ENCODE measurements around the gene FEZF2. TPM values are rescaled to one million over a fixed set of nuclear protein-coding genes. Genes with fewer than 3 reads are reported as not detected.

The FEZF2 gene
- total RNA-seq (not detected), polyA plus RNA-seq (not detected), total RNA-seq (not detected)

- Histone ChIP-seq H3K4me3 (ENCODE audit: low read length) (no peak within 1 kb of the TSS), H3K27me3 (ENCODE audit: control insufficient read depth in 2 of 2, insufficient read depth in 2 of 2, low read length in 2 of 2) (peaks cover 0 to 10% of the 10 kb centered on the region in 2 donors), H3K4me1 (ENCODE audit: control insufficient read depth in 2 of 2, insufficient read depth in 2 of 2, low read length in 2 of 2) (no peaks in the 10 kb centered on the region), H3K36me3 (ENCODE audit: control insufficient read depth in 2 of 3, insufficient read depth in 3 of 3, low read length in 3 of 3) (no peaks in the 10 kb centered on the region), H3K9me3 (ENCODE audit: control insufficient read depth in 2 of 3, low read length in 3 of 3) (no peaks in the 10 kb centered on the region), H3K27ac (ENCODE audit: low read depth, low read length) (no peak within 1 kb of the TSS)
- POLR2A ChIA-PET = no interaction called here
- Mint-ChIP-seq H3K4me1 (peaks cover 0 to 19% (median 8%) of the 10 kb centered on the region in 7 donors), H3K9me3 (peaks cover 0 to 7% (median 1%) of the 10 kb centered on the region in 11 donors), H3K27ac (peak within 1 kb of the TSS in 1 of 9 donors; percentile 52), H3K36me3 (peaks cover 0 to 8% (median 4%) of the 10 kb centered on the region in 5 donors), H3K27me3 (peaks cover 60 to 92% (median 76%) of the 10 kb centered on the region in 5 donors), H3K4me3 (peak within 1 kb of the TSS in 7 of 10 donors; percentile 9 to 49 (median 32))
- DNase-seq (no peak), ATAC-seq (no peak)
- CTCF ChIA-PET = no interaction called here
- intact Hi-C loops (cut with micrococcal nuclease) = loop anchor here in 1 of 2 donors (5.0 kb wide), 1 partner anchor 504 kb away; the partner anchor contains the start of gene CADPS
Observed at GRCh38 chr3:62373215-62373614, at the start of gene FEZF2. FEZF2 (minus strand) TSS chr3:62373550; CDS start chr3:62372868, 682 bp downstream.

DNA sequence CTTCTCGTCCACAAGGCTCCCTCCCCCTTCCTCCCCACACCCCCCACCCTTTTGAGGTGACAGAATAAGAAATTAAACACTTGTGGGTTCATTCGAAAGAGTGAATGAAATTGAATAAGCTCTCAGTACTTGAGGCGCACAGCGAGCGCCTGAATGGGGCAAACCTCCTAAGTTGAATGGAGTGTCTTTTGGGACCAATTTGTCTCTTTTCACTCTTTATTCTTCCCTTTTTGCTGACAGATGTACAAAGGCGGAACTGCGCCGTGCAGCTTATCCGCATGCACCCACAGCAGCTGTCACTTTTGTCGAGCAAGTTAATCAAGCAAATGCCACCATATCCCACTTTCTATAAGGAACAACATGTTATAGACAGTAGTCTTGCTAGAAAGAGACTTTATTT, 47.9 kb upstream of the FEZF2 start:
- no peaks in the 10 kb centered on the region for H3K9me3 ChIP-seq (ENCODE audit: control insufficient read depth in 2 of 3, low read length in 3 of 3)
- no peaks in the 10 kb centered on the region for H3K4me1 ChIP-seq (ENCODE audit: control insufficient read depth in 2 of 2, insufficient read depth in 2 of 2, low read length in 2 of 2)
- H3K4me3 ChIP-seq (ENCODE audit: low read length) = no peak overlapping the region
- Mint-ChIP-seq H3K4me3 (no peak overlapping the region), H3K9me3 (peaks cover 0 to 11% (median 0%) of the 10 kb centered on the region in 11 donors), H3K4me1 (no peaks in the 10 kb centered on the region), H3K36me3 (no peaks in the 10 kb centered on the region), H3K27me3 (peaks cover 0 to 17% (median 11%) of the 10 kb centered on the region in 5 donors), H3K27ac (no peak overlapping the region)
- H3K27ac ChIP-seq (ENCODE audit: low read depth, low read length) = no peak overlapping the region
- ChIA-PET POLR2A (no interaction called here), CTCF (no interaction called here)
- H3K36me3 ChIP-seq (ENCODE audit: control insufficient read depth in 2 of 3, insufficient read depth in 3 of 3, low read length in 3 of 3) = no peaks in the 10 kb centered on the region
- no peaks in the 10 kb centered on the region for H3K27me3 ChIP-seq (ENCODE audit: control insufficient read depth in 2 of 2, insufficient read depth in 2 of 2, low read length in 2 of 2)
- no peak for DNase-seq
- no peak for ATAC-seq
- intact Hi-C loops (cut with micrococcal nuclease) = no loop called here

- Mint-ChIP-seq H3K36me3 (no peaks in the 10 kb centered on the region), H3K4me3 (no peak overlapping the region), H3K4me1 (no peaks in the 10 kb centered on the region), H3K9me3 (peaks cover 0 to 8% (median 0%) of the 10 kb centered on the region in 11 donors), H3K27ac (no peak overlapping the region), H3K27me3 (peaks cover 0 to 14% (median 5%) of the 10 kb centered on the region in 5 donors)
- POLR2A ChIA-PET = no interaction called here
- CTCF ChIA-PET = no interaction called here
- H3K4me1 ChIP-seq (ENCODE audit: control insufficient read depth in 2 of 2, insufficient read depth in 2 of 2, low read length in 2 of 2) = no peaks in the 10 kb centered on the region
- DNase-seq (no peak), ATAC-seq (no peak)
- H3K9me3 ChIP-seq (ENCODE audit: control insufficient read depth in 2 of 3, low read length in 3 of 3) = no peaks in the 10 kb centered on the region
- intact Hi-C loops (cut with micrococcal nuclease) = no loop called here
- H3K4me3 ChIP-seq (ENCODE audit: low read length) = no peak overlapping the region
- no peak overlapping the region for H3K27ac ChIP-seq (ENCODE audit: low read depth, low read length)
- H3K36me3 ChIP-seq (ENCODE audit: control insufficient read depth in 2 of 3, insufficient read depth in 3 of 3, low read length in 3 of 3) = no peaks in the 10 kb centered on the region
- no peaks in the 10 kb centered on the region for H3K27me3 ChIP-seq (ENCODE audit: control insufficient read depth in 2 of 2, insufficient read depth in 2 of 2, low read length in 2 of 2)
Observed at GRCh38 chr3:62416144-62416543, 42.8 kb upstream of the FEZF2 start.

DNA sequence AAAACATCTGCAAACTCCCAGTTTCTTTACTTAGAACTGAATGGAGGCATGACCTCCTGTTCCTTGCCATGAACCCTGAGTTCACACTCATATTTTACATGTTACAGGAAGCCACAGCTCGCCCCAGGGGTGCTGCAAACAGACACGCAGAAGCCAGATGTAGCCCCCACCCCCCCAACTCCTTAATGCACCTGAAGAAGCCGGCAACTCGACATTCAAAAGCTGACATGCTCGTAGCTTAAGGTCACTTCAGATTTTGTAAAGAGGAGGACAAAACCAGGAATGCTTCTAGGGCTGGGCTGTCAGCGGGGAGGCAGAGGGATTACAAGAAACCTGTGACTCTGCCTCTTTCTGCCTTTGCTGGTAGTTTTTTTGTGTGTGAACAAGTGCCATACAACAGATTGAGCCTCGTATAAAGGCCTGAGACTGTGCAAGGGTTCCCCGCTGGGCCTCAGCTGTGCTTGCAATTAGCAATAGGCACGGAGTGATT, 42.0 kb upstream of the FEZF2 start:
- Histone ChIP-seq H3K4me3 (ENCODE audit: low read length) (no peak overlapping the region), H3K27me3 (ENCODE audit: control insufficient read depth in 2 of 2, insufficient read depth in 2 of 2, low read length in 2 of 2) (no peaks in the 10 kb centered on the region), H3K9me3 (ENCODE audit: control insufficient read depth in 2 of 3, low read length in 3 of 3) (no peaks in the 10 kb centered on the region), H3K27ac (ENCODE audit: low read depth, low read length) (no peak overlapping the region), H3K4me1 (ENCODE audit: control insufficient read depth in 2 of 2, insufficient read depth in 2 of 2, low read length in 2 of 2) (no peaks in the 10 kb centered on the region), H3K36me3 (ENCODE audit: control insufficient read depth in 2 of 3, insufficient read depth in 3 of 3, low read length in 3 of 3) (no peaks in the 10 kb centered on the region)
- no peak for ATAC-seq
- Mint-ChIP-seq H3K9me3 (peaks cover 0 to 4% (median 0%) of the 10 kb centered on the region in 11 donors), H3K27ac (no peak overlapping the region), H3K4me3 (no peak overlapping the region), H3K27me3 (peaks cover 0 to 13% (median 4%) of the 10 kb centered on the region in 5 donors), H3K36me3 (no peaks in the 10 kb centered on the region), H3K4me1 (no peaks in the 10 kb centered on the region)
- ChIA-PET CTCF (no interaction called here), POLR2A (no interaction called here)
- DNase-seq = no peak
- intact Hi-C loops (cut with micrococcal nuclease) = no loop called here

- no peak for DNase-seq
- POLR2A ChIA-PET = no interaction called here
- H3K27ac Mint-ChIP-seq = no peak overlapping the region
- no peak overlapping the region for H3K4me3 Mint-ChIP-seq
- no peak for ATAC-seq
- Histone ChIP-seq H3K36me3 (ENCODE audit: control insufficient read depth in 2 of 3, insufficient read depth in 3 of 3, low read length in 3 of 3) (no peaks in the 10 kb centered on the region), H3K4me1 (ENCODE audit: control insufficient read depth in 2 of 2, insufficient read depth in 2 of 2, low read length in 2 of 2) (no peaks in the 10 kb centered on the region), H3K4me3 (ENCODE audit: low read length) (no peak overlapping the region), H3K27me3 (ENCODE audit: control insufficient read depth in 2 of 2, insufficient read depth in 2 of 2, low read length in 2 of 2) (no peaks in the 10 kb centered on the region), H3K27ac (ENCODE audit: low read depth, low read length) (no peak overlapping the region), H3K9me3 (ENCODE audit: control insufficient read depth in 2 of 3, low read length in 3 of 3) (no peaks in the 10 kb centered on the region)
- H3K9me3 Mint-ChIP-seq = no peaks in the 10 kb centered on the region
- H3K4me1 Mint-ChIP-seq = no peaks in the 10 kb centered on the region
- H3K36me3 Mint-ChIP-seq = no peaks in the 10 kb centered on the region
- CTCF ChIA-PET = no interaction called here
- peaks cover 0 to 10% (median 0%) of the 10 kb centered on the region in 5 donors for H3K27me3 Mint-ChIP-seq
- intact Hi-C loops (cut with micrococcal nuclease) = no loop called here
Observed at GRCh38 chr3:62414786-62415185, 41.4 kb upstream of the FEZF2 start.

DNA sequence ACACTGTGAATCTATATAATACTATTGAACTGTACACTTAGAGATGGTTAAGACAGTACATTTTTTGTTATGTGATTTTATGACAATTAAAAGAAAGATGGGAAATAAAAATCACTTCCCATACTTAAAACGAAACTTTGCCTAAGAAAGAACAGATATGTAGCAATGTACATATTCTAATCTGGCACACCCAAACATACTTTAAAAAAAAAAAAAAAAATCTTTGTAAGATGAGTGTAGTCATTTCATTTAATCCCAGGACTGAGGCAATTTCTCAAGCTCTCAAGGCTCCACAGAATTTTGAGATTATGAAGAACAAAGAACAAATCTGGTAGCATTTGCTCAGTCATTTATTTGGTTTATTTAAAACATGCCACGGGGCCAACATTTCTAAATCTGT, 40.3 kb upstream of the FEZF2 start:
- peaks cover 0 to 14% (median 0%) of the 10 kb centered on the region in 5 donors for H3K27me3 Mint-ChIP-seq
- Histone ChIP-seq H3K27ac (ENCODE audit: low read depth, low read length) (no peak overlapping the region), H3K4me1 (ENCODE audit: control insufficient read depth in 2 of 2, insufficient read depth in 2 of 2, low read length in 2 of 2) (no peaks in the 10 kb centered on the region), H3K36me3 (ENCODE audit: control insufficient read depth in 2 of 3, insufficient read depth in 3 of 3, low read length in 3 of 3) (no peaks in the 10 kb centered on the region), H3K27me3 (ENCODE audit: control insufficient read depth in 2 of 2, insufficient read depth in 2 of 2, low read length in 2 of 2) (no peaks in the 10 kb centered on the region), H3K9me3 (ENCODE audit: control insufficient read depth in 2 of 3, low read length in 3 of 3) (no peaks in the 10 kb centered on the region), H3K4me3 (ENCODE audit: low read length) (no peak overlapping the region)
- H3K4me3 Mint-ChIP-seq = no peak overlapping the region
- H3K9me3 Mint-ChIP-seq = peaks cover 0 to 1% (median 0%) of the 10 kb centered on the region in 11 donors
- POLR2A ChIA-PET = no interaction called here
- H3K27ac Mint-ChIP-seq = no peak overlapping the region
- H3K36me3 Mint-ChIP-seq = no peaks in the 10 kb centered on the region
- DNase-seq (no peak), ATAC-seq (no peak)
- CTCF ChIA-PET = no interaction called here
- H3K4me1 Mint-ChIP-seq = no peaks in the 10 kb centered on the region
- intact Hi-C loops (cut with micrococcal nuclease) = no loop called here

- DNase-seq = no peak
- no peak overlapping the region for H3K4me3 ChIP-seq (ENCODE audit: low read length)
- ATAC-seq = no peak
- no peak overlapping the region for H3K4me3 Mint-ChIP-seq
- no peaks in the 10 kb centered on the region for H3K36me3 ChIP-seq (ENCODE audit: control insufficient read depth in 2 of 3, insufficient read depth in 3 of 3, low read length in 3 of 3)
- CTCF ChIA-PET = no interaction called here
- H3K27ac Mint-ChIP-seq = no peak overlapping the region
- no peaks in the 10 kb centered on the region for H3K36me3 Mint-ChIP-seq
- no peaks in the 10 kb centered on the region for H3K4me1 ChIP-seq (ENCODE audit: control insufficient read depth in 2 of 2, insufficient read depth in 2 of 2, low read length in 2 of 2)
- peaks cover 0 to 1% (median 0%) of the 10 kb centered on the region in 11 donors for H3K9me3 Mint-ChIP-seq
- intact Hi-C loops (cut with micrococcal nuclease) = no loop called here
- peaks cover 5 to 15% (median 11%) of the 10 kb centered on the region in 5 donors for H3K27me3 Mint-ChIP-seq
- POLR2A ChIA-PET = no interaction called here
- H3K27me3 ChIP-seq (ENCODE audit: control insufficient read depth in 2 of 2, insufficient read depth in 2 of 2, low read length in 2 of 2) = no peaks in the 10 kb centered on the region
- no peak overlapping the region for H3K27ac ChIP-seq (ENCODE audit: low read depth, low read length)
- H3K4me1 Mint-ChIP-seq = no peaks in the 10 kb centered on the region
- no peaks in the 10 kb centered on the region for H3K9me3 ChIP-seq (ENCODE audit: control insufficient read depth in 2 of 3, low read length in 3 of 3)
Observed at GRCh38 chr3:62406945-62407344, 33.6 kb upstream of the FEZF2 start.
